K562 (cell line): ENCODE measurements around the gene CAMK2G. TPM values are rescaled to one million over a fixed set of nuclear protein-coding genes. Genes with fewer than 3 reads are reported as not detected.
A peak's percentile ranks its signal among the peaks of the same experiment; 100 is the strongest.

Experiments
- ATF1 ChIP-seq, 2 experiments: fragments of 450-650 bp in 1 of 2; IDR thresholded peaks; 2 replicates each; pipeline ENCODE4 v1.6.1; 2016; ENCODE audit warnings: missing compliant biosample characterization in 1 of 2, missing genetic modification characterization in 1 of 2
- DPF2 ChIP-seq: fragments of 450-650 bp; IDR thresholded peaks from 2 replicates; pipeline ENCODE4 v1.6.1; 2016
- ETV1 ChIP-seq: fragments of 450-650 bp; conservative IDR thresholded peaks from 2 replicates; pipeline ENCODE4 v1.6.1; 2016; ENCODE audit warnings: missing genetic modification characterization, control low read depth, low read depth, missing compliant biosample characterization
- GATAD2A ChIP-seq: fragments of 450-650 bp; IDR thresholded peaks from 2 replicates; pipeline ENCODE4 v1.6.1; 2017
- ID3 ChIP-seq, 2 experiments: fragments of 250-450 bp in 1 of 2; fragments of 450-650 bp in 1 of 2; sonication (Bioruptor Pico) in 1 of 2; IDR thresholded peaks; 2 replicates each; pipeline versions ENCODE4 v1.6.1 to v1.8.0; 2016 to 2021; ENCODE audit warnings: mild to moderate bottlenecking in 2 of 2, moderate library complexity in 2 of 2, missing compliant biosample characterization in 1 of 2, missing genetic modification characterization in 1 of 2
- MLLT1 ChIP-seq, 2 experiments: fragments of 450-650 bp; IDR thresholded peaks; 2 replicates each; pipeline ENCODE4 v1.6.1; 2016
- NR0B1 ChIP-seq: fragments of 450-650 bp; IDR thresholded peaks from one replicate; pipeline ENCODE4 v1.6.1; 2018; ENCODE audit warnings: mild to moderate bottlenecking, moderate library complexity; ENCODE audit not compliant: partially characterized antibody
- PREB ChIP-seq: sonication (generic); formaldehyde crosslinking; IDR thresholded peaks from 2 replicates; pipeline ENCODE4 v1.8.1; 2023; ENCODE audit warnings: mild to moderate bottlenecking, missing genetic modification reagents
- REST ChIP-seq, 2 experiments: fragments of 450-650 bp; formaldehyde crosslinking in 1 of 2; IDR thresholded peaks; 2 replicates each; pipeline versions ENCODE4 v1.4.0 to v1.6.1; 2014 to 2020; ENCODE audit warnings: mild to moderate bottlenecking in 2 of 2, borderline replicate concordance in 1 of 2, low read depth in 1 of 2
- SREBF1 ChIP-seq: fragments of 150-350 bp; IDR thresholded peaks from 2 replicates; pipeline ENCODE4 v1.6.1; 2014; ENCODE audit warnings: antibody characterized with exemption, low read depth, low read length, borderline replicate concordance
- STAT6 ChIP-seq: sonication (generic); formaldehyde crosslinking; IDR thresholded peaks from 2 replicates; pipeline ENCODE4 v1.8.1; 2023; ENCODE audit warnings: mild to moderate bottlenecking, missing genetic modification reagents
- polyA plus RNA-seq, 8 experiments: library from polyadenylated mRNA; depleted of rRNA in 4 of 8; stranded (reverse) in 5 of 8; unstranded in 3 of 8; fragments of >200 nt; fragmentation: Nextera tagmentation in 2 of 8; fragmentation: Illumina TruSeq in 1 of 8; extraction: Ambion mirVana in 2 of 8; extraction: Trizol in 1 of 8; gene quantifications; 2 replicates each; pipeline versions ENCODE4 v1.2.1 to v1.2.3, GENCODE V29; 2011 to 2014; ENCODE audit warnings: inconsistent platforms in 1 of 8, missing spikeins in 1 of 8
- total RNA-seq, 7 experiments: library from RNA; depleted of rRNA in 6 of 7; stranded (reverse); fragments of >200 nt in 6 of 7; fragmentation: Illumina TruSeq in 2 of 7; extraction: Trizol in 2 of 7; gene quantifications; 2 replicates each; pipeline versions ENCODE4 v1.2.1 to v1.2.3, GENCODE V29; 2011 to 2021; ENCODE audit warnings: low replicate concordance in 1 of 7

CAMK2G gene
- total and polyA plus RNA-seq, 9 of the 15 experiments (the other 6 are each of a cell fraction or from before 2014, with no cell fraction given): 9.0 to 37.9 (median 32.6) TPM

GRCh38 chr10:73818402-73818801 is 56.0 kb downstream of the CAMK2G start (continued):
- TF ChIP-seq ID3 (CRISPR knock-in tag; IDR thresholded peaks at IDR 0.05) (no peak), ID3 (tag; IDR thresholded peaks at IDR 0.05) (no peak), GATAD2A (no peak), ETV1 (tag) (no peak), NR0B1 (no peak), MLLT1 (IDR thresholded peaks at IDR 0.05) (no peak), ATF1 (CRISPR knock-in tag; IDR thresholded peaks at IDR 0.05) (0 out of 2 replicates have a peak, but pooled peaks have one; percentile 10), ATF1 (tag; IDR thresholded peaks at IDR 0.05) (no peak), SREBF1 (no peak), PREB (CRISPR knock-in tag) (no peak), DPF2 (no peak), REST (IDR thresholded peaks at IDR 0.05; ENCODE audit: borderline replicate concordance) (no peak), REST (CRISPR knock-in tag; IDR thresholded peaks at IDR 0.05; ENCODE audit: low read depth) (0 out of 2 replicates have a peak, but pooled peaks have one; percentile 13), STAT6 (no peak)
